Naive B cell (primary cell): ENCODE measurements around the gene ATP5PD. TPM values are rescaled to one million over a fixed set of nuclear protein-coding genes. Genes with fewer than 3 reads are reported as not detected.
"Not testable (repeated sequence)": the region's sequence is repeated elsewhere in the genome, so short reads cannot be mapped to it uniquely, and the experiment has no call there.

Experiments used
- ATAC-seq, 2 donors: fragments of 150-1000 bp; cut with Tn5 transposase; 2 replicates each; pipeline ENCODE4 v1.10.0; 2021; ENCODE audit warnings: low read depth in 2 of 2, mild to moderate bottlenecking in 2 of 2, moderate library complexity in 2 of 2
- DNase-seq: peaks from one replicate; pipeline ENCODE4 v3.0.0; 2022
- H3K27ac Mint-ChIP-seq, 6 donors: one replicate each; pipeline ENCODE4 v1.8.0; 2020 to 2022; ENCODE audit warnings: mild to moderate bottlenecking in 6 of 6, mixed read lengths in 6 of 6, moderate library complexity in 5 of 6, inconsistent platforms in 2 of 6
- H3K27me3 Mint-ChIP-seq, 3 donors: one replicate each; pipeline ENCODE4 v1.8.0; 2021 to 2022; ENCODE audit warnings: mixed read lengths in 3 of 3, mild to moderate bottlenecking in 1 of 3
- H3K36me3 Mint-ChIP-seq, 2 donors: one replicate each; pipeline ENCODE4 v1.8.0; 2020 to 2022; ENCODE audit warnings: mixed read lengths in 2 of 2, inconsistent platforms in 1 of 2, mild to moderate bottlenecking in 1 of 2
- H3K4me1 Mint-ChIP-seq, 3 donors: one replicate each; pipeline ENCODE4 v1.8.0; 2020 to 2022; ENCODE audit warnings: mixed read lengths in 3 of 3, inconsistent platforms in 1 of 3, mild to moderate bottlenecking in 1 of 3, moderate library complexity in 1 of 3
- H3K4me3 Mint-ChIP-seq, 8 donors: one replicate each; pipeline ENCODE4 v1.8.0; 2020 to 2022; ENCODE audit warnings: mild to moderate bottlenecking in 8 of 8, mixed read lengths in 8 of 8, moderate library complexity in 8 of 8, inconsistent platforms in 2 of 8
- H3K9me3 Mint-ChIP-seq, 7 donors: one replicate each; pipeline ENCODE4 v1.8.0; 2020 to 2022; ENCODE audit warnings: mixed read lengths in 7 of 7, mild to moderate bottlenecking in 5 of 7, inconsistent platforms in 2 of 7, moderate library complexity in 1 of 7
- polyA plus RNA-seq, 6 donors: library from polyadenylated mRNA; unstranded; fragments of 300-500 nt; fragmentation: Illumina TruSeq; gene quantifications; one replicate each; pipeline ENCODE4 v1.2.3, GENCODE V29; 2021; ENCODE audit warnings: low read depth in 6 of 6

ATP5PD gene
- polyA plus RNA-seq, 6 donors from 2014 or later: 191 to 306 (median 269) TPM

DNA sequence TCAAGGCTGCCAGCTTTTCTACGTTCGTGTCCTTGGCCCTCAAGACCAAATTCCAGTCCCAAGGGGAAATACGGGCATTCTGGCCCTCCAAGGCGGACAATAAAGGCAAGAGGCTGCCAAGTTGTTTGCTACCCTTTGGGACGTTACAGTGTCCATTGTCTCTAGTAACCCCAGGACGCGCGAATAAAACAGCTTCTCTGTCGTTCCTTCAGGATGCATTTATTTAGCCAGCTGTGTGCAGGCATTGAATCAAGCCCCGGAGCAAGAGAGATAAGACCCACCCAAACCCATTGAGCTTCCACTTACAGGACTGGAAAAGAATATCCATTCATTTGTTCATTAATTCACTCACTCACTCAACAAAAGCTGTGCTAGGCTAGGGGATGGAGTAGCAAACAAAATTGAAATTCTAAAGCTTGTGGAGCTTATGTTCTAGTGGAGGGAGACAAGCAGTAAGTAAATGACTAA, 33.6 kb downstream of the ATP5PD start:
- no peak for DNase-seq
- H3K4me3 Mint-ChIP-seq: peak overlapping the region; percentile 92 to 96 (median 95)
- peak overlapping the region in 5 of 6 donors; percentile 86 to 96 (median 92) for H3K27ac Mint-ChIP-seq
- H3K9me3 Mint-ChIP-seq: no peaks in the 10 kb centered on the region
- peaks cover 6 to 10% of the 10 kb centered on the region in 2 donors for H3K36me3 Mint-ChIP-seq
- ATAC-seq: no peak
- H3K4me1 Mint-ChIP-seq: peaks cover 23 to 35% (median 32%) of the 10 kb centered on the region in 3 donors
- H3K27me3 Mint-ChIP-seq: no peaks in the 10 kb centered on the region

DNA sequence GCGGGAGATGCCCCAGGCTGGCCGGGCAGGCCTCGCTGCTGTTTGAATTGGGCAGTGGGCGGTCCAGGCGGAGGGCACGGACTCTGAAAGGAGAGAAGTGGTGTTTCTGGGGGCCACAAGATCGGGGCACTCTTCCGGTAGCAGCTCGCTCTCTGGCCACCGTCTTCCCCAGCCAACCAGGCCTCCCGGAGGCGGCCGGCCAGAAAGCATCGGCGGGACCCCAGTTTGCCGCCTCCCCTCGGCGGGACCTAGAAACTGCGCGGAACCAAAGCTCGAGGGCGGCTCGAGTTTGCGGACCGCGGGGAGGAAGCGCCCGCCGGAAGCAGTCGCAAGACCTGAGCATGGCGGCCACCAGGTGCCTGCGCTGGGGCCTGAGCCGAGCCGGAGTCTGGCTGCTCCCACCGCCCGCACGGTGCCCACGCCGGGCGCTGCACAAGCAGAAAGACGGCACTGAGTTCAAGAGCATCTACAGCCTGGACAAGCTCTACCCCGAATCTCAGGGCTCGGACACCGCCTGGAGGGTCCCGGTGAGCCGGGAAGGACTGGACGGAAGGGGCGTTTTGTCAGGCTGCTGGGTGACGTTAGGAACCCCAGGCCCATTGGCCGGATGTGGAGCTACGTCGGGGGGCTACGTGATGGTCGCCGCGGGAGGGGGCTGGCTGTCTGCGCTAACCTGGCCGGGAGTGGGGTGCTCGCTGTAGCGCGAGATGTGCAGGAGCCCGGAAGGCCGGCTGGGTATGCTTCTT, 34.2 kb downstream of the ATP5PD start, which contains the start of gene MRPL58:
MRPL58 (plus strand) TSS at position 325 of the 746 bp plus-strand sequence; CDS start at position 342, 17 bp downstream.
- Mint-ChIP-seq H3K4me1 (peaks cover 23 to 35% (median 32%) of the 10 kb centered on the region in 3 donors), H3K36me3 (peaks cover 6 to 10% of the 10 kb centered on the region in 2 donors), H3K27ac (peak within 1 kb of the TSS; percentile 86 to 96 (median 92)), H3K4me3 (peak within 1 kb of the TSS; percentile 92 to 96 (median 95)), H3K9me3 (no peaks in the 10 kb centered on the region), H3K27me3 (peaks cover 0 to 4% (median 0%) of the 10 kb centered on the region in 3 donors)
- DNase-seq (peak; percentile 79), ATAC-seq (peak; percentile 95 to 97)

DNA sequence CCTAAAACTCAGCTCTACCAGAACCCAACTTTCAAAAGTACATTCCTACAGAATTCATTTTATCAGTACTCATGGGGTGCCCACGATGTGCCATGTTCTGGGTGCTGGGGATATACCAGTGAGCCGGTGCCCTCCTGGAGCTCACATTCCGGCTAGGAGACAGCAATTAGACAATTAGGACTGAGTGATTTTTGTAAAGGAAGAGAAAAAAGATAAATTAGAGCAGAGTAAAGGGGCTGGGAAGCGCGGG, 34.7 kb downstream of the ATP5PD start:
- peaks cover 6 to 10% of the 10 kb centered on the region in 2 donors for H3K36me3 Mint-ChIP-seq
- peak overlapping the region in 3 of 6 donors; percentile 33 to 92 (median 86) for H3K27ac Mint-ChIP-seq
- H3K4me1 Mint-ChIP-seq: peaks cover 23 to 35% (median 31%) of the 10 kb centered on the region in 3 donors
- ATAC-seq (no peak), DNase-seq (no peak)
- H3K27me3 Mint-ChIP-seq: peaks cover 0 to 5% (median 0%) of the 10 kb centered on the region in 3 donors
- H3K9me3 Mint-ChIP-seq: no peaks in the 10 kb centered on the region
- H3K4me3 Mint-ChIP-seq: peak overlapping the region; percentile 92 to 96 (median 95)

DNA sequence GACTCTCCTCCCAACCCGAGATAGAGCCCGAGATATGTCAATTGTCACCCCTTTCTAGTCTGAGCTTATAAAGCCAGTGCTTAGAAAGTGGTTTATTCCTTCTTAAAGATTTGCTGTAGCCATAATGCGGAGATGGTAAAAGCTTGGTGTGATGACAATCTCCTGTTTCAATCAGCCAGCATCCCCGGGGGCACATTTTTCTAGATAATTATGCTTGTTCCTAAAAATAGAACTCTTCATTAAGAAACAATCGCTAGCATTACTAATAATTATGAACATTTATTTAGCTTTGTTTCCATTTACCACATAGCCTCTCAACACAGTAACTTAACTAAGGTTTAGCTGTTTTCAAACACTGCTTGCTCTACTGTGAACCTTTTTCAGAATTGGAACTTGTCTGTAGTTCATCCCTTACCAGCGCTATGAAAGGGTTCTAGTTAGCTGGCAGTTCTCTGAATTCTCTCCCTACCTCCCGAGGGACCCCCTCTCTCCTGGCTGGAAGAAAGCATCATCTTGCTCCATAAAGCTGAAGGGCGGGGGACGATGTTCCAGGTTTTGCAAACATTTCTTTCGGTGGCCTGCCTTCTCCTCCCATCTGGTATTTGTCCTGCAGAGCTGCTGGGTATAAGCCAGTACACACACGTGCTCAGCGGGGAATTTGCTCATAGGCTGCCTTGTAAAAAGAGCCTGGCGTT, 35.2 kb downstream of the ATP5PD start:
- H3K4me3 Mint-ChIP-seq: peak overlapping the region; percentile 92 to 96 (median 95)
- H3K36me3 Mint-ChIP-seq: peaks cover 6% of the 10 kb centered on the region in 2 donors
- H3K4me1 Mint-ChIP-seq: peaks cover 23 to 35% (median 29%) of the 10 kb centered on the region in 3 donors
- peaks cover 0 to 9% (median 3%) of the 10 kb centered on the region in 3 donors for H3K27me3 Mint-ChIP-seq
- no peak for ATAC-seq
- DNase-seq: no peak
- H3K9me3 Mint-ChIP-seq: no peaks in the 10 kb centered on the region
- peak overlapping the region in 3 of 6 donors; percentile 33 to 92 (median 86) for H3K27ac Mint-ChIP-seq

DNA sequence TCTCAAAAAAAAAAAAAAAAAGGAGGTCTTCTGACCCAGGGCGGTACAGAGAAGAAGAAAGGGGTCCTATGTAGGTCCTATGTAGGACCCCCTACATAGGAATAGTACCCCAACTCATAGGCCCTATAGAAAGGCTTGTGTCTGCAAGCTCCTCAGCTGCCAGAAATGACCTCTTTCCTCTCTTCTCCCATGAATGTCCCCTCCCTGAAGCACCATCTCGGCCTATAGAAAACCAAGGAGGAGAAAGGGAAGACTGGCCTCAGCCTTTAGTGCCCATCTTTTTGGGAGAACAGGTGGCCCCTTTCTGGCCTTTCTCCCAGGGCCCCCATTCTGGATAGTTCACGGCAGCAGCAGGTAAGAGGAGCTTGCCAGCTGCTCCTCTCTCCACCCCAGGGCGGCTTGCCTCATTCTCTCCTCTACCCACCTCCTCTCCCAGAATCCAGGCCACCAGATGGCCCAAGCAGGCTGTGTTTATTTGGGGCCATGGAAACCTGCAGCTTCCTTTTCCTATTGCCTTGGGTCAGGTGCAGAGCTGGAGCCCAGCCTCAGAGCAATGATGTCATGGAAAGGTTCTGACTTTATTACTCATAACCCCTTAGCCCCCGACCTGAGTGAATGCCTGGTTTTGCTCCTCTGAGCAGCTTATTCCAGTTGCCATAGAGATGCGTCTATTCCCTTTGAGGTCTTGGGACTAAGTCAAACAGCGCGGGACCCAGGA, 35.9 kb downstream of the ATP5PD start:
- Mint-ChIP-seq H3K27ac (no peak overlapping the region), H3K9me3 (no peaks in the 10 kb centered on the region), H3K4me3 (peak overlapping the region in 5 of 8 donors; percentile 1 to 96 (median 64)), H3K27me3 (peaks cover 4 to 16% (median 9%) of the 10 kb centered on the region in 3 donors), H3K36me3 (peaks cover 0 to 4% of the 10 kb centered on the region in 2 donors), H3K4me1 (peaks cover 19 to 30% (median 27%) of the 10 kb centered on the region in 3 donors)
- no peak for DNase-seq
- no peak for ATAC-seq

DNA sequence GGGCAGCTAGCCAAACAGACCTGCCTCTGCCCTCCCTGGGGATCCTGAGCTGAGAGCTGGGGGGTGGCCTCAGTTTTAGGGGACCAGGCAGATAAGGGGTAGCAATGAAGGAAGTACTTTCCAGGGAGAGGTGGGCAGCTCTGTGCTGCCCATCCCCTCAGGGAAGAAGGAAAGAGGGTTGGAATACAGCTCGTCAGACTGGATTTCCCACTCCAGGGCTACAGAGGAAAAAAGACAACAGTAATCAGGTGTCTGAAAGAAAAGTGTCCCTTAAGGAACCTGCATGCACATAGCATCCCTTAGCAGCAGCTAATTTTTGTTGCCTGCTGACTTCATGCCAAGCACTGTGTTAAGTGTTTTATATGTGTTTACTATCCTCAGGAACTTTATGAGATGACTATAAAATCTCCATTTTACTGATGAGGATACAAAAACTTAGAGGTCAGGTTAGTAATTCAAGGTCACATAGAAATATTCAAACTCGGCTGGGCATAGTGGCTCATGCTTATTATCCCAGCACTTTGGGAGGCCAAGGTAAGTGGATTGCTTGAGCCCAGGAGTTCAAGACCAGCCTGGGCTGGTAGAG, 37.5 kb downstream of the ATP5PD start:
- DNase-seq: no peak
- Mint-ChIP-seq H3K4me3 (peak overlapping the region in 1 of 8 donors; percentile 64), H3K4me1 (peaks cover 15 to 24% (median 23%) of the 10 kb centered on the region in 3 donors), H3K27ac (peak overlapping the region in 1 of 6 donors; percentile 16), H3K36me3 (no peaks in the 10 kb centered on the region), H3K27me3 (peaks cover 4 to 32% (median 9%) of the 10 kb centered on the region in 3 donors), H3K9me3 (no peaks in the 10 kb centered on the region)
- no peak for ATAC-seq

DNA sequence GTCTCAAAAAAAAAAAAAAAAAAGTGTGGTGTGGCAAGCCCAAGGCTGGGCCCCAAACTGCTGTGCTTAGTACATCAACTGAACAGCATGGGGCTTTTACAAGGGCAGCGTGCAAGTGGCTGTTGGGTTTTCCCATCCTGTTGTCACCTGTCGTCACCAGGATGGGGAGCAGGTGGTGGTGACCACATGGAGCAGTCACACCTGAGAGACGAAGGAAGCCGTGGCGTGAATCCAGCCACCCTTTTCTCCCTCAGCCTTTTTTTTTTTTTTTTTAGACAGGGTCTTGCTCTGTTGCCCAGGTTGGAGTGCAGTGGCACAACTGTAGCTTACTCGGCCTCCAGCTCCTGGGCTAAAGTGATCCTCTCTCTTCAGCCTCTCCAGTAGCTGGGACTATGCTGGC, 38.4 kb downstream of the ATP5PD start:
- DNase-seq: no peak
- peaks cover 8 to 17% (median 16%) of the 10 kb centered on the region in 3 donors for H3K4me1 Mint-ChIP-seq
- no peak for ATAC-seq
- H3K36me3 Mint-ChIP-seq: no peaks in the 10 kb centered on the region
- no peak overlapping the region for H3K4me3 Mint-ChIP-seq
- H3K9me3 Mint-ChIP-seq: no peaks in the 10 kb centered on the region
- peaks cover 4 to 35% (median 9%) of the 10 kb centered on the region in 3 donors for H3K27me3 Mint-ChIP-seq
- H3K27ac Mint-ChIP-seq: no peak overlapping the region

DNA sequence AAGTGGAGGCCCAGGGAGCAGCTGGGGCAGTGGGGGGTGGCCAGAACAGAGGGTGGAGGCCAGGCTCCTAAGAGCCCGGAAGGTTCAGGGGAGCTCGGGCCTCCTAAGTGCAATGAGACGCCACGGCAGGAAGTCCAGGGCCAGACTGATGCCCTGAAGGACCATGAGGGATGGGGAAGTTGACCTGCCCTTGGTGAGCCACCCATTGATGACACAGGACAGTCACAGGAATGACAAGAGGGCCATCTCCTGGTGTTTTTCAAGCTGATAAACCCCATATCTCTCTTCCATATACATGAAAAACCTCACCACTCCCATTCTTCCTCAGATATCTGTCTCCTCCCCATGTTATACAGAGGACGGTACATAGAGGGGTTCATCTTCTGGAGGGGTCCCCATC, 40.1 kb downstream of the ATP5PD start:
- DNase-seq (no peak), ATAC-seq (no peak)
- H3K27ac Mint-ChIP-seq: no peak overlapping the region
- H3K4me1 Mint-ChIP-seq: peaks cover 0 to 4% (median 0%) of the 10 kb centered on the region in 3 donors
- no peaks in the 10 kb centered on the region for H3K9me3 Mint-ChIP-seq
- H3K27me3 Mint-ChIP-seq: peaks cover 9 to 44% (median 17%) of the 10 kb centered on the region in 3 donors
- H3K36me3 Mint-ChIP-seq: no peaks in the 10 kb centered on the region
- H3K4me3 Mint-ChIP-seq: no peak overlapping the region

DNA sequence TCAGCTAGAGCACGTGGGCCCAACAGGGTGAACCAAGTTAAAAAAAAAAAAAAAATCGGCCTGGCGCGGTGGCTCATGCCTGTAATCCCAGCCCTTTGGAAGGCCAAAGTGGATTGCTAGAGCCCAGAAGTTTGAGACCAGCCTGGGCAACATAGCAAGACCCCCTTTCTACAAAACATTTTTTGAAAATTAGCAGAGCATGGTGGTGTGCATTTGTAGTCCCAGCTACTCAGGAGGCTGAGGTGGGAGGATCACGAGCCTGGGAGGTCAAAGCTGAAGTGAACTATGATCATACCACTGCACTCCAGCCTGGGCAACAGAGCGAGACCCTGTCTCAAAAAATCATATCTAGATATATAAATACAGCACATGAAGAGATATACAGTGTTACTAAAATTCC, 40.7 kb downstream of the ATP5PD start:
- H3K4me1 Mint-ChIP-seq: not testable (repeated sequence)
- H3K27me3 Mint-ChIP-seq: peaks cover 9 to 44% (median 17%) of the 10 kb centered on the region in 3 donors

DNA sequence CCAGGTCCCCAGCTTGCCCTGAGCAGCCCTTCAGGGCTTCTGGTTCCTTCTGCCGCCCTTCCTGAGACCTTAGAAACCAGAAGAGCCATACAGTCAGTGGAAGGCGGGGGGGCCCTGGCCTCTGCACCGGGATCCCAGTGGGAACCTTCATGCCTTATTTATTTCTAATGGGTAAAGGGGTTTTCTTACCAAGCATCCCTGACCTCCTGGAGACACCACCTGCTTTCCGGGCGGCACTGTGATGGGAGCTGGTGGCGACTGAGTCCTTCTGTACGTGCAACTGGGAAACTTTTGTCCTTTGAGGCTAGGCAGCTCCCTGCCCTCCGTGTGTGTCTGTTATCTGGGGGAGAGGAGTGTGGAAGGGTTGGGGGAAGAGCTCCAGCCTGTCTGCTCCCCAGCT, 41.5 kb downstream of the ATP5PD start:
- Mint-ChIP-seq H3K27me3 (peaks cover 9 to 44% (median 17%) of the 10 kb centered on the region in 3 donors), H3K4me1 (no peaks in the 10 kb centered on the region), H3K4me3 (no peak overlapping the region), H3K27ac (peak overlapping the region in 1 of 6 donors; percentile 20), H3K36me3 (no peaks in the 10 kb centered on the region), H3K9me3 (no peaks in the 10 kb centered on the region)
- ATAC-seq (no peak), DNase-seq (no peak)

More for the DNA sequence above, 40.7 kb downstream of the ATP5PD start:
- H3K9me3 Mint-ChIP-seq, ATAC-seq, H3K4me3 Mint-ChIP-seq, DNase-seq, H3K36me3 Mint-ChIP-seq: not testable (repeated sequence)
- H3K27ac Mint-ChIP-seq: peak overlapping the region in 1 of 6 donors; percentile 84

DNA sequence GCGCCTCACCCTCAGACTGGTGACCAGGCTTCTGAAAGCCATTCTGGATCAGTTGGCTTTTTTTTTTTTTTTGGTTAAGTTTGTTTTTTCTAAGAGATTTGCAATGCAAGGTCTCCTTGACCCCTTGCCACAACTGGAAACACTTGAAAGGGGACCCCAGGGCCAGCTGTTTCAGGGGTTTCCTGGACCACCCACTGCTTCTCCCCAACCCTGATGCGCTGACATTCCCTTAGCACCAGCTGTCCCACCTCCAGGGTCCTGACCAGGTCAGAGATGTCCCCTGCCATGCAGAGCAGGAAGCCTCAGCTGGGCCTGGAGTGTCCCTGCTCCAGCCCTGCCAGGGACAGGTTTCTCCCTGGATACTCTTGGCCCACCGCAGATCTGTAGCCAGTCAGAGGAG, 42.4 kb downstream of the ATP5PD start:
- DNase-seq: no peak
- no peak for ATAC-seq
- H3K4me1 Mint-ChIP-seq: no peaks in the 10 kb centered on the region
- H3K9me3 Mint-ChIP-seq: no peaks in the 10 kb centered on the region
- H3K36me3 Mint-ChIP-seq: no peaks in the 10 kb centered on the region
- no peak overlapping the region for H3K4me3 Mint-ChIP-seq
- H3K27ac Mint-ChIP-seq: no peak overlapping the region
- peaks cover 9 to 44% (median 17%) of the 10 kb centered on the region in 3 donors for H3K27me3 Mint-ChIP-seq

DNA sequence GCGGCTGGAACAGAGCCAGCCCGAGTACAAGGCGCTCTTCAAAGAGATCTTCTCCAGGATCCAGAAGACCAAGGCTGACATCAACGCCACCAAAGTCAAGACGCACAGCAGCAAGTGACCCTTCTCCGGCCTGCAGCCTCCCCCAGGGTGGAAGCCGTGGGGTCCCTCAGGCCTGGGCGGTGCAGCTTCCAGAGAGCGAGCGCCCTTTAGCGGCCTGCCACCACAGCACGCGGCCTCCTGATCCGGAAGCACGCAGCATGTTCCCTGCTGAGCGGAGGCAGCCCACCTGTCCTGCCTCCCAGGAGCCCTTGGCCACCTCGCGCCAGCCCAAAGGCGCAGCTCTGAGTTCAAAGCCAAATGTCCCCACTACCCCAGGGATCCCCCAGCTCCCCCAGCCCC, 42.8 kb downstream of the ATP5PD start:
- Mint-ChIP-seq H3K27ac (no peak overlapping the region), H3K27me3 (peaks cover 9 to 44% (median 17%) of the 10 kb centered on the region in 3 donors), H3K9me3 (no peaks in the 10 kb centered on the region), H3K4me1 (no peaks in the 10 kb centered on the region), H3K4me3 (no peak overlapping the region), H3K36me3 (no peaks in the 10 kb centered on the region)
- DNase-seq (no peak), ATAC-seq (no peak)
